ENCODE measurements around the gene JMJD8. TPM values are rescaled to one million over a fixed set of nuclear protein-coding genes. Genes with fewer than 3 reads are reported as not detected.

The JMJD8 gene
- polyA plus RNA-seq, 4 donors, result 23.0 to 46.2 (median 31.9) TPM

GRCh38 chr16:660459-661183 is 23.5 kb downstream of the JMJD8 start:
- FAIRE-seq (no peak), DNase-seq (peak; percentile 84 to 88)
- peak overlapping the region in 2 of 3 donors; percentile 53 to 59 for H3K27ac ChIP-seq (ENCODE audit: low read depth in 1 of 3, low read length in 2 of 3)
- H3K27me3 ChIP-seq (ENCODE audit: control insufficient read depth in 3 of 3, insufficient read depth in 3 of 3, low read length in 3 of 3), result no peaks in the 10 kb centered on the region
- H3K4me3 ChIP-seq (ENCODE audit: low read depth in 1 of 3, low read length in 3 of 3), result no peak overlapping the region
- WGBS, 3 donors, result 20 to 25% (median 21%) methylated on average over 24 to 41 of the region's 43 CpGs
- H3K4me1 ChIP-seq (ENCODE audit: control insufficient read depth in 3 of 3, insufficient read depth in 2 of 3, low read depth in 1 of 3, low read length in 2 of 3), result peaks cover 0 to 17% (median 0%) of the 10 kb centered on the region in 3 donors
- no peaks in the 10 kb centered on the region for H3K9me3 ChIP-seq (ENCODE audit: control insufficient read depth in 2 of 2, insufficient read depth in 1 of 2, low read depth in 1 of 2, low read length in 1 of 2)
- H3K36me3 ChIP-seq (ENCODE audit: control insufficient read depth in 3 of 3, insufficient read depth in 2 of 3, low read depth in 1 of 3, low read length in 3 of 3), result peaks cover 0 to 78% (median 0%) of the 10 kb centered on the region in 3 donors

- H3K27ac ChIP-seq (ENCODE audit: low read depth in 1 of 3, low read length in 2 of 3), result peak overlapping the region in 1 of 3 donors; percentile 59
- H3K9me3 ChIP-seq (ENCODE audit: control insufficient read depth in 2 of 2, insufficient read depth in 1 of 2, low read depth in 1 of 2, low read length in 1 of 2), result no peaks in the 10 kb centered on the region
- H3K4me3 ChIP-seq (ENCODE audit: low read depth in 1 of 3, low read length in 3 of 3), result no peak overlapping the region
- WGBS, 3 donors, result 61 to 69% (median 67%) methylated on average over 6 of the region's 6 CpGs
- H3K27me3 ChIP-seq (ENCODE audit: control insufficient read depth in 3 of 3, insufficient read depth in 3 of 3, low read length in 3 of 3), result no peaks in the 10 kb centered on the region
- peaks cover 0 to 83% (median 0%) of the 10 kb centered on the region in 3 donors for H3K36me3 ChIP-seq (ENCODE audit: control insufficient read depth in 3 of 3, insufficient read depth in 2 of 3, low read depth in 1 of 3, low read length in 3 of 3)
- H3K4me1 ChIP-seq (ENCODE audit: control insufficient read depth in 3 of 3, insufficient read depth in 2 of 3, low read depth in 1 of 3, low read length in 2 of 3), result peaks cover 0 to 17% (median 0%) of the 10 kb centered on the region in 3 donors
- FAIRE-seq (no peak), DNase-seq (no peak)
Measured at GRCh38 chr16:660132-660458, 24.0 kb downstream of the JMJD8 start.

- WGBS, 3 donors, result 90 to 91% (median 90%) methylated on average over 11 to 20 of the region's 20 CpGs
- no peak for DNase-seq
- Histone ChIP-seq H3K4me1 (ENCODE audit: control insufficient read depth in 3 of 3, insufficient read depth in 2 of 3, low read depth in 1 of 3, low read length in 2 of 3) (peaks cover 0 to 17% (median 0%) of the 10 kb centered on the region in 3 donors), H3K27me3 (ENCODE audit: control insufficient read depth in 3 of 3, insufficient read depth in 3 of 3, low read length in 3 of 3) (no peaks in the 10 kb centered on the region), H3K27ac (ENCODE audit: low read depth in 1 of 3, low read length in 2 of 3) (no peak overlapping the region), H3K4me3 (ENCODE audit: low read depth in 1 of 3, low read length in 3 of 3) (no peak overlapping the region), H3K9me3 (ENCODE audit: control insufficient read depth in 2 of 2, insufficient read depth in 1 of 2, low read depth in 1 of 2, low read length in 1 of 2) (no peaks in the 10 kb centered on the region), H3K36me3 (ENCODE audit: control insufficient read depth in 3 of 3, insufficient read depth in 2 of 3, low read depth in 1 of 3, low read length in 3 of 3) (peaks cover 0 to 88% (median 0%) of the 10 kb centered on the region in 3 donors)
- no peak for FAIRE-seq
Measured at GRCh38 chr16:659618-660017, 24.5 kb downstream of the JMJD8 start.

- H3K27ac ChIP-seq (ENCODE audit: low read depth in 1 of 3, low read length in 2 of 3), result no peak overlapping the region
- DNase-seq (no peak), FAIRE-seq (no peak)
- 90 to 91% (median 90%) methylated on average over 28 to 35 of the region's 35 CpGs for WGBS, 3 donors
- peaks cover 0 to 17% (median 0%) of the 10 kb centered on the region in 3 donors for H3K4me1 ChIP-seq (ENCODE audit: control insufficient read depth in 3 of 3, insufficient read depth in 2 of 3, low read depth in 1 of 3, low read length in 2 of 3)
- H3K27me3 ChIP-seq (ENCODE audit: control insufficient read depth in 3 of 3, insufficient read depth in 3 of 3, low read length in 3 of 3), result no peaks in the 10 kb centered on the region
- peaks cover 0 to 87% (median 0%) of the 10 kb centered on the region in 3 donors for H3K36me3 ChIP-seq (ENCODE audit: control insufficient read depth in 3 of 3, insufficient read depth in 2 of 3, low read depth in 1 of 3, low read length in 3 of 3)
- no peak overlapping the region for H3K4me3 ChIP-seq (ENCODE audit: low read depth in 1 of 3, low read length in 3 of 3)
- H3K9me3 ChIP-seq (ENCODE audit: control insufficient read depth in 2 of 2, insufficient read depth in 1 of 2, low read depth in 1 of 2, low read length in 1 of 2), result no peaks in the 10 kb centered on the region
Measured at GRCh38 chr16:658679-659571, 25.2 kb downstream of the JMJD8 start.

GRCh38 chr16:657487-657886 is 26.6 kb downstream of the JMJD8 start:
- no peaks in the 10 kb centered on the region for H3K27me3 ChIP-seq (ENCODE audit: control insufficient read depth in 3 of 3, insufficient read depth in 3 of 3, low read length in 3 of 3)
- peaks cover 0 to 17% (median 0%) of the 10 kb centered on the region in 3 donors for H3K4me1 ChIP-seq (ENCODE audit: control insufficient read depth in 3 of 3, insufficient read depth in 2 of 3, low read depth in 1 of 3, low read length in 2 of 3)
- DNase-seq, result no peak
- no peak overlapping the region for H3K27ac ChIP-seq (ENCODE audit: low read depth in 1 of 3, low read length in 2 of 3)
- H3K4me3 ChIP-seq (ENCODE audit: low read depth in 1 of 3, low read length in 3 of 3), result no peak overlapping the region
- 93 to 98% (median 96%) methylated on average over 14 to 22 of the region's 22 CpGs for WGBS, 3 donors
- H3K9me3 ChIP-seq (ENCODE audit: control insufficient read depth in 2 of 2, insufficient read depth in 1 of 2, low read depth in 1 of 2, low read length in 1 of 2), result no peaks in the 10 kb centered on the region
- H3K36me3 ChIP-seq (ENCODE audit: control insufficient read depth in 3 of 3, insufficient read depth in 2 of 3, low read depth in 1 of 3, low read length in 3 of 3), result peaks cover 0 to 89% (median 0%) of the 10 kb centered on the region in 3 donors
- no peak for FAIRE-seq

- no peaks in the 10 kb centered on the region for H3K9me3 ChIP-seq (ENCODE audit: control insufficient read depth in 2 of 2, insufficient read depth in 1 of 2, low read depth in 1 of 2, low read length in 1 of 2)
- H3K4me3 ChIP-seq (ENCODE audit: low read depth in 1 of 3, low read length in 3 of 3), result no peak overlapping the region
- no peak overlapping the region for H3K27ac ChIP-seq (ENCODE audit: low read depth in 1 of 3, low read length in 2 of 3)
- peaks cover 0 to 86% (median 0%) of the 10 kb centered on the region in 3 donors for H3K36me3 ChIP-seq (ENCODE audit: control insufficient read depth in 3 of 3, insufficient read depth in 2 of 3, low read depth in 1 of 3, low read length in 3 of 3)
- peaks cover 0 to 8% (median 0%) of the 10 kb centered on the region in 3 donors for H3K4me1 ChIP-seq (ENCODE audit: control insufficient read depth in 3 of 3, insufficient read depth in 2 of 3, low read depth in 1 of 3, low read length in 2 of 3)
- no peaks in the 10 kb centered on the region for H3K27me3 ChIP-seq (ENCODE audit: control insufficient read depth in 3 of 3, insufficient read depth in 3 of 3, low read length in 3 of 3)
- no peak for DNase-seq
- no peak for FAIRE-seq
- 91 to 92% (median 91%) methylated on average over 12 of the region's 12 CpGs for WGBS, 3 donors
Measured at GRCh38 chr16:654034-654433, 30.1 kb downstream of the JMJD8 start.

GRCh38 chr16:652454-653305 is 31.5 kb downstream of the JMJD8 start:
- H3K9me3 ChIP-seq (ENCODE audit: control insufficient read depth in 2 of 2, insufficient read depth in 1 of 2, low read depth in 1 of 2, low read length in 1 of 2), result no peaks in the 10 kb centered on the region
- H3K27me3 ChIP-seq (ENCODE audit: control insufficient read depth in 3 of 3, insufficient read depth in 3 of 3, low read length in 3 of 3), result no peaks in the 10 kb centered on the region
- no peak for DNase-seq
- WGBS, 3 donors, result 87 to 89% (median 88%) methylated on average over 23 to 28 of the region's 28 CpGs
- peaks cover 0 to 19% (median 0%) of the 10 kb centered on the region in 3 donors for H3K4me1 ChIP-seq (ENCODE audit: control insufficient read depth in 3 of 3, insufficient read depth in 2 of 3, low read depth in 1 of 3, low read length in 2 of 3)
- FAIRE-seq, result no peak
- peaks cover 0 to 82% (median 0%) of the 10 kb centered on the region in 3 donors for H3K36me3 ChIP-seq (ENCODE audit: control insufficient read depth in 3 of 3, insufficient read depth in 2 of 3, low read depth in 1 of 3, low read length in 3 of 3)
- no peak overlapping the region for H3K4me3 ChIP-seq (ENCODE audit: low read depth in 1 of 3, low read length in 3 of 3)
- no peak overlapping the region for H3K27ac ChIP-seq (ENCODE audit: low read depth in 1 of 3, low read length in 2 of 3)

- Histone ChIP-seq H3K4me1 (ENCODE audit: control insufficient read depth in 3 of 3, insufficient read depth in 2 of 3, low read depth in 1 of 3, low read length in 2 of 3) (peaks cover 0 to 28% (median 0%) of the 10 kb centered on the region in 3 donors), H3K9me3 (ENCODE audit: control insufficient read depth in 2 of 2, insufficient read depth in 1 of 2, low read depth in 1 of 2, low read length in 1 of 2) (no peaks in the 10 kb centered on the region), H3K4me3 (ENCODE audit: low read depth in 1 of 3, low read length in 3 of 3) (no peak overlapping the region), H3K36me3 (ENCODE audit: control insufficient read depth in 3 of 3, insufficient read depth in 2 of 3, low read depth in 1 of 3, low read length in 3 of 3) (peaks cover 0 to 82% (median 0%) of the 10 kb centered on the region in 3 donors), H3K27me3 (ENCODE audit: control insufficient read depth in 3 of 3, insufficient read depth in 3 of 3, low read length in 3 of 3) (no peaks in the 10 kb centered on the region), H3K27ac (ENCODE audit: low read depth in 1 of 3, low read length in 2 of 3) (no peak overlapping the region)
- no peak for DNase-seq
- no peak for FAIRE-seq
- 92 to 93% (median 93%) methylated on average over 16 to 22 of the region's 22 CpGs for WGBS, 3 donors
Measured at GRCh38 chr16:651844-652243, 32.3 kb downstream of the JMJD8 start.
